22Rv1 (cell line): Measurements from ENCODE around the gene DMD.

ENCODE experiments used
- H3K27ac ChIP-seq: fragments of 450-650 bp; 2 replicates; pipeline ENCODE4 v1.5.1; 2017
- ZFX ChIP-seq: fragments of 450-650 bp; IDR thresholded peaks from 2 replicates; pipeline ENCODE4 v1.6.1; 2017; ENCODE audit warnings: antibody characterized with exemption, borderline replicate concordance
- TF ChIP-seq, protein P1 (sequence below): fragments of 450-650 bp; IDR thresholded peaks from 2 replicates; pipeline ENCODE4 v1.5.1; 2017; ENCODE audit warnings: mild to moderate bottlenecking

Gene DMD

DNA sequence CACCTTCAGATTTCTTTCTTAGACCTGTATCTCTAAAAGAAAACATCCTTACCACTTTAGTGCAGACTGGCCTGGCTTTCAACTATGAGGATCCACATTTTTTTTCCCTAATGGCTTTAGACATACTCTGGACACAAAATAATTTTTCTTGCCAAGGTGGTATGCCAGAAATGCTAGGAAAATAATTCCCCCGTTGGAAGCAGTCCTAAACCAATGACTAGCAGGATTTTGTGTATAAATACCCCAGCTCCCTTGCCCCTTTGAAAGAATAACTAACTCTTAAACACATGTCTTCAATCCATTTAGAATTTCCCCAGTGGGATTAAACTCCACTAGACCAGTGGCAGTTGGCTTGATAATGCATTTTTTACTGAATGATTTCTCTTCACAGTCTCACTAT, 1639.0 kb downstream of the DMD start:
- no peak for TF ChIP-seq ZFX
- no peak overlapping the region for H3K27ac ChIP-seq

GRCh38 chrX:31570658-31571057, 1640.7 kb downstream of the DMD start:
- TF ChIP-seq, protein P1, sequence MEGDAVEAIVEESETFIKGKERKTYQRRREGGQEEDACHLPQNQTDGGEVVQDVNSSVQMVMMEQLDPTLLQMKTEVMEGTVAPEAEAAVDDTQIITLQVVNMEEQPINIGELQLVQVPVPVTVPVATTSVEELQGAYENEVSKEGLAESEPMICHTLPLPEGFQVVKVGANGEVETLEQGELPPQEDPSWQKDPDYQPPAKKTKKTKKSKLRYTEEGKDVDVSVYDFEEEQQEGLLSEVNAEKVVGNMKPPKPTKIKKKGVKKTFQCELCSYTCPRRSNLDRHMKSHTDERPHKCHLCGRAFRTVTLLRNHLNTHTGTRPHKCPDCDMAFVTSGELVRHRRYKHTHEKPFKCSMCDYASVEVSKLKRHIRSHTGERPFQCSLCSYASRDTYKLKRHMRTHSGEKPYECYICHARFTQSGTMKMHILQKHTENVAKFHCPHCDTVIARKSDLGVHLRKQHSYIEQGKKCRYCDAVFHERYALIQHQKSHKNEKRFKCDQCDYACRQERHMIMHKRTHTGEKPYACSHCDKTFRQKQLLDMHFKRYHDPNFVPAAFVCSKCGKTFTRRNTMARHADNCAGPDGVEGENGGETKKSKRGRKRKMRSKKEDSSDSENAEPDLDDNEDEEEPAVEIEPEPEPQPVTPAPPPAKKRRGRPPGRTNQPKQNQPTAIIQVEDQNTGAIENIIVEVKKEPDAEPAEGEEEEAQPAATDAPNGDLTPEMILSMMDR = no peak
- no peak for TF ChIP-seq ZFX

DNA sequence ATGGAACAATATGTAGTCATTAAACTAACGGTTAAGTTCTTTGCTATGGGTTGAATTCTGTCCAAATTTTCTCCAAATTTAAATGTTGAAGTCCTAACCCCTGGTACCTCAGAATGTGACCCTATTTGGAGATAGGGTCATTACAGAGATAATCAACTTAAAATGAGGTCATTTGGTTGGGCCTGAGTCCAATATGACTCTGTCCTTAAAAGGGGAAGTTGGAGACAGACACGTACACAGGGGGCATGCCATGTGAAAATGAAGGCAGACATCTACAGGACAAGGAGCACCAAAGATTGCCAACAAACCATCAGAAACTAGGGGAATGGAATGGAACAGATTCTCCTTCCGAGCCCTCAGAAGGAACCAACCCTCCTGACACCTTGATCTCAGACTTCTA, 1647.6 kb downstream of the DMD start:
- TF ChIP-seq, protein P1 = no peak
- no peak for TF ChIP-seq ZFX
- no peak overlapping the region for H3K27ac ChIP-seq

More at GRCh38 chrX:31570658-31571057, 1640.7 kb downstream of the DMD start:
- no peak overlapping the region for H3K27ac ChIP-seq

DNA sequence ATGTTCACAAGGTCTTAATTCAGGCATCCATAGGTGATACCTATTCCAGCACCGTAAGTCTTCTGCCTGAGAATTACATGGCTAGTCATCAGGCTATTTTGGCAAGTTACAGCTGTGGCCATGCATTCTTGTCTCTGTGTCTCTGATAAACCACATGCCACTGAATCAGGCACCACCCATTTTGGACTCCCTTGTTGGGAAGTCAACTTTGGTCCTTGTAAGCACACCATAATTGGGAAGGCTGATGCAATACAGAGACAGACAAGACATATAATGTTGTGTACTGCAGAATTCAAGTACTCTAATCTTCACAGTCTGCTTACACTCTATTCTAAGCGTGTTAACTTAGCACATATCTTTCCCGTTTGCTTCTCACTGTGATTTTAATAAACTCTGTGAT, 1655.8 kb downstream of the DMD start:
- H3K27ac ChIP-seq = no peak overlapping the region
- TF ChIP-seq, protein P1 = no peak
- no peak for TF ChIP-seq ZFX

DNA sequence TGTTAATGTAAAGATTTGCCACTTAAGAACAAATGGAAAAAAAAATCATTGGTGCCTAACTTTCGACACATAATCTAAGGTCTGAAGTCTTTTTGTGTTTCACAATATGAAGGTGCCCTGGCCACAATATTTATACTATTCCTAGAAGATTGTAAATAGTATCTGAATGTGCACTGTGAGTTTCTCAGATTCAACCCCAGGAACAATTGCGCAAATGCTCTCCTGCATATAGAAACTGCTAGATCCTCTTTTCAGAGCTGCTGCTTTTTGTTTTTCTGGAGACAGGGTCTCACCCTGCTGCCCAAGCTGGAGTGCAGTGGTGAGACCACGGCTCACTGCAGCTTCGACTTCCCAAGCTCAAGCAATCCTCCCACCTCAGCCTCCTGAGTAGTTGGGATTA, 1659.4 kb downstream of the DMD start:
- TF ChIP-seq, protein P1 = no peak
- no peak for TF ChIP-seq ZFX
- H3K27ac ChIP-seq = no peak overlapping the region

GRCh38 chrX:31550158-31550557, 1661.2 kb downstream of the DMD start:
- TF ChIP-seq ZFX = no peak
- TF ChIP-seq, protein P1 = no peak
- H3K27ac ChIP-seq = no peak overlapping the region

- no peak overlapping the region for H3K27ac ChIP-seq
- no peak for TF ChIP-seq ZFX
- TF ChIP-seq, protein P1 = no peak
Observed at GRCh38 chrX:31547816-31548215, 1663.5 kb downstream of the DMD start.

DNA sequence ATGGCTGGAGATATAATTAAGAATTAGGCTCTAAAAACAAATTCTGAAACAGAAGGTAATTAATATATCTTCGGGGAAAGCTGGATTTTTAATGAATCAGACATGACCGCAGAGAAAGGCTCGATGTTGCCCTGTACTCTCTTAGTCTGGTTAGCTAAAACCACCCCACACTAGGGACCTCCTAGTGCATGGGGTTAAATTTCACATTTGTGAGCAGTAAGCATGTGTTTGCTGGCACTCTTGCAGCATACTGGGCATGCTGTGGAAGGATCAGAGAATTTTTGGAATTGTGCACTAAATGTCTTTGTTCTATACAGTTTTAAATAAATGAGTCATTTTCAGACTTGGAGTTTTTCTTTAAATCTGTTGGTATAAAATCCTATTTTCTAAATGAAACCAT, 1663.9 kb downstream of the DMD start:
- no peak for TF ChIP-seq ZFX
- TF ChIP-seq, protein P1 = no peak
- no peak overlapping the region for H3K27ac ChIP-seq
